ENCODE results near the gene SYNPO.
A peak's percentile ranks its signal among the peaks of the same experiment; 100 is the strongest.

Gene SYNPO

GRCh38 chr5:150642991-150643710 is 2.7 kb downstream of the SYNPO start:
- no peak for DNase-seq

GRCh38 chr5:150644058-150644457 is 3.6 kb downstream of the SYNPO start:
- DNase-seq = no peak

- no peak for DNase-seq
Measured at GRCh38 chr5:150644514-150644913, 4.1 kb downstream of the SYNPO start.

GRCh38 chr5:150645070-150645700 is 4.7 kb downstream of the SYNPO start:
- DNase-seq = no peak

- no peak for DNase-seq
Measured at GRCh38 chr5:150647275-150648251, 7.1 kb downstream of the SYNPO start.

DNA sequence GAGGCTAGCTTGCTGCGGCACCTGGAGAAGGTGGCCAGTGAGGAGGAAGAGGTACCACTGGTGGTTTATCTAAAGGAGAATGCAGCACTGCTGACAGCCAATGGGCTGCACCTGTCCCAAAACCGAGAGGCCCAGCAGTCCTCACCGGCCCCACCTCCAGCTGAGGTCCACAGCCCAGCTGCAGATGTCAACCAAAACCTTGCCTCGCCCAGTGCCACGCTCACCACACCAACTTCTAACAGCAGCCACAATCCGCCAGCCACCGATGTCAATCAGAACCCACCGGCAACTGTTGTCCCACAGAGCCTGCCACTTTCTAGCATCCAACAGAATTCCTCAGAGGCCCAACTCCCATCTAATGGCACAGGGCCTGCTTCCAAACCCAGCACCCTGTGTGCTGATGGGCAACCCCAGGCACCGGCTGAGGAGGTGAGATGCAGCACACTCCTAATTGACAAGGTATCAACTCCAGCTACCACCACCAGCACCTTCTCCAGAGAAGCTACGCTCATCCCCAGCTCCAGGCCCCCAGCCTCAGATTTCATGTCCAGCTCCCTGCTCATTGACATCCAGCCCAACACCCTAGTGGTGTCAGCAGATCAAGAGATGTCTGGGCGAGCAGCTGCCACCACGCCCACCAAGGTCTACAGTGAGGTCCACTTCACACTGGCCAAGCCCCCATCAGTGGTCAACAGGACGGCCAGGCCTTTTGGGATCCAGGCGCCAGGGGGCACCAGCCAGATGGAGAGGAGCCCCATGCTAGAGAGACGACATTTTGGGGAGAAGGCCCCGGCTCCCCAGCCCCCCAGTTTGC is 8.0 kb downstream of the SYNPO start:
- no peak for DNase-seq

DNA sequence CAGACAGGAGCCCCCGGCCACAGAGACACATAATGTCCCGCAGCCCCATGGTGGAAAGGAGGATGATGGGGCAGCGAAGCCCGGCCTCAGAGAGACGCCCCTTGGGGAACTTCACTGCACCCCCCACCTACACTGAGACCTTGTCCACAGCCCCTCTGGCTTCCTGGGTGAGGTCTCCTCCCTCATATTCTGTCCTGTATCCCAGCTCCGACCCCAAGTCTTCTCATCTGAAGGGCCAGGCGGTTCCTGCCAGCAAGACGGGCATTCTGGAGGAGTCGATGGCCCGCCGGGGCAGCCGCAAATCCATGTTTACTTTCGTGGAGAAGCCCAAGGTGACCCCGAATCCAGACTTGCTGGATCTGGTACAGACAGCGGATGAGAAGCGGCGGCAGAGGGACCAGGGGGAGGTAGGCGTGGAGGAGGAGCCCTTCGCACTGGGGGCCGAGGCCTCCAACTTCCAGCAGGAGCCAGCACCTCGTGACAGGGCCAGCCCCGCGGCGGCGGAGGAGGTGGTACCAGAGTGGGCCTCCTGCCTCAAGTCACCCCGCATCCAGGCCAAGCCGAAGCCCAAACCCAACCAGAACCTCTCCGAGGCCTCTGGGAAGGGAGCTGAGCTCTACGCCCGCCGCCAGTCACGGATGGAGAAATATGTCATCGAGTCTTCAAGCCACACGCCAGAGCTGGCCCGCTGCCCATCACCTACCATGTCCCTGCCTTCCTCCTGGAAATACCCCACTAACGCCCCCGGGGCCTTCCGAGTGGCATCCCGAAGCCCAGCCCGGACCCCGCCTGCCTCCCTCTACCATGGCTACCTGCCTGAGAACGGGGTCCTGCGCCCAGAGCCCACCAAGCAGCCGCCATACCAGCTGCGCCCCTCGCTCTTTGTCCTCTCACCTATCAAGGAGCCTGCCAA is 8.9 kb downstream of the SYNPO start:
- DNase-seq = no peak

GRCh38 chr5:150650021-150651006 is 9.9 kb downstream of the SYNPO start:
- DNase-seq = no peak

GRCh38 chr5:150651382-150651781 is 10.9 kb downstream of the SYNPO start:
- DNase-seq = no peak

- DNase-seq = no peak
Measured at GRCh38 chr5:150651924-150652671, 11.6 kb downstream of the SYNPO start.

DNA sequence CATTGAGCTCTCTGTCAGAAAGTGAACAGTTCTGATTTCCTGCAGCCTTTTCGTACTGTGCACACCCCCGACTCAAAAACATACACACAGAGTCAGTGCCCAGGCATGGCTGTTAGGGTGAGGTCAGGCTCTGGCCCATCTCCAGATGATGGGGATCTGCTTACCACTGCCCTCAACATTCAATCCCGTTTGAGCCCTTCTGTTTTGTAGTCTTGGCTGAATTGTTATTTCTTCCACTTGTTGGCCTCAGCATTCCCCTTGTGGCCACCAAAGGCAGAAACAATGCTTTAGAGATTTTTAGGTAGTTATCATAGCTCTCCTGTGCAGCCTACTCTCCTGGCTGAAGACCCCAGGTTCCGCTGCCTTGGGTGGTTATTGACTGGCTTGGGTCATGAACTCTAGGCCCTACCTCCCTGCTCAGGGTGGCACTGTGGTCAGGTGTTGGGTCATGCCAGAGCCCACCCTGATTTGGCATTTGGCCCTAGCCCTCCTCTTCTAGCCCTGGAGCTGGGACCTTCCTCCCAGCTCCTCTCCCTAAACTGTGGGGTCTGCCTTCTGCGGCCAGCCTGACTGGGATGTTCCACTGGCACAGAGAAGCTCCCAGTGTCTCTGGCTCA is 12.8 kb downstream of the SYNPO start:
- DNase-seq = no peak

DNA sequence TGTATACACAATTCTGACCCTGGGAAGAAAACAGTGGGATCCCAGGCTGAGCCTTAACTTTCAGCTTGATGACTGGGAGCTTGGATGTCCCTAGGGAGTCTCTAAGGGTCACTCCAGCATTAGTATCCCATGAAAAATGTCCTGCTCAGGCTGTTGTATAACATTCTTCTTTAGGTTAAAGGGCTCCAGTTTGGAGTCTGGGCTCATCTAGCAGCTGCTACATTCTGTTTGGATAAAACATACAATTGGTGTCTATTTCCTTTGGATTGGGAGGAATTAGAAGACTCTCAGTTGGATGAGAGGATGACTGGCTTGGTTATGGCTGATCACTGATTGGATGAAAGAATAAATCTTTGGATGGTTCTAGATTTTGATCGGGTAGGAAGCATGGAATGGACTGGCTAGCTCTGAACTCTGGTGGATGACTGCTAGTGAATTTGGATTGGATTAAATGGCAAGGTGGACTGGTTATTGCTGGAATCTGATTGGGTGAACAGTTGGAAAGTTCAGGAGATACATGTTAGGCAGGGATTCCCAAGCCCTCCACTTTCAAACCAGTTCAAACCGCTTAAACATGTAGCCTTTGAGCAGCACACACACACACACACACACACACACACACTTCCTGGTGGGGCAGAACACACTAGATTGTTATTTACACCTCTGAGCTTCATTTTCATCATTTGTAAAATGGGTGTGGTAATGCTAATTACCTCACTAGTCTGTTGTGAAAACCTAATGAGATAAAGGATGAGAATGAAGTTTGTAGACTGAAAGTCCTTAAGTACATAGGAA is 13.5 kb downstream of the SYNPO start:
- no peak for DNase-seq

GRCh38 chr5:150655221-150655620 is 14.8 kb downstream of the SYNPO start:
- DNase-seq = no peak

- peak; percentile 22 to 39 for DNase-seq
Measured at GRCh38 chr5:150656191-150657132, 16.0 kb downstream of the SYNPO start.

GRCh38 chr5:150658121-150658520 is 17.7 kb downstream of the SYNPO start:
- DNase-seq = no peak

GRCh38 chr5:150658699-150659265 is 18.3 kb downstream of the SYNPO start:
- no peak for DNase-seq

Measured in inflammatory macrophage treated with lipopolysaccharide for 1 hour (primary cell).